Measurements from ENCODE around the gene TTLL10.

TTLL10 gene

GRCh38 chr1:1240822-1241587 is 67.3 kb downstream of the TTLL10 start:
- H3K27ac ChIP-seq (replicated peaks): no peak overlapping the region
- H3K4me3 ChIP-seq (replicated peaks; ENCODE audit: insufficient read depth, low read length): no peak overlapping the region
- TF ChIP-seq GABPA (IDR thresholded peaks at IDR 0.05; ENCODE audit: low read depth) (no peak), REST (IDR thresholded peaks at IDR 0.05; ENCODE audit: insufficient replicate concordance, low read depth) (no peak), CTCF (IDR thresholded peaks at IDR 0.05; ENCODE audit: insufficient read depth, low read length) (no peak), SPI1 (IDR thresholded peaks at IDR 0.05; ENCODE audit: borderline replicate concordance, low read depth) (no peak), POLR2AphosphoS5 (IDR thresholded peaks at IDR 0.05; ENCODE audit: low read depth) (no peak)
- peak in 1 of 2 experiments; percentile 15 for DNase-seq (ENCODE audit: low read depth in 1 of 2, low spot score in 1 of 2)
- H3K27me3 ChIP-seq (ENCODE audit: insufficient read depth, poor library complexity, severe bottlenecking): peaks cover 18% of the 10 kb centered on the region

- no peak overlapping the region for H3K27ac ChIP-seq (replicated peaks)
- peaks cover 19% of the 10 kb centered on the region for H3K27me3 ChIP-seq (ENCODE audit: insufficient read depth, poor library complexity, severe bottlenecking)
- no peak overlapping the region for H3K4me3 ChIP-seq (replicated peaks; ENCODE audit: insufficient read depth, low read length)
- TF ChIP-seq SPI1 (IDR thresholded peaks at IDR 0.05; ENCODE audit: borderline replicate concordance, low read depth) (no peak), CTCF (IDR thresholded peaks at IDR 0.05; ENCODE audit: insufficient read depth, low read length) (no peak), REST (IDR thresholded peaks at IDR 0.05; ENCODE audit: insufficient replicate concordance, low read depth) (no peak), GABPA (IDR thresholded peaks at IDR 0.05; ENCODE audit: low read depth) (no peak), POLR2AphosphoS5 (IDR thresholded peaks at IDR 0.05; ENCODE audit: low read depth) (no peak)
- no peak for DNase-seq (ENCODE audit: low read depth in 1 of 2, low spot score in 1 of 2)
These were observed 68.0 kb downstream of the TTLL10 start for GRCh38 chr1:1241588-1242219.

- Histone ChIP-seq H3K27ac (replicated peaks) (no peak overlapping the region), H3K4me3 (replicated peaks; ENCODE audit: insufficient read depth, low read length) (no peak overlapping the region), H3K27me3 (ENCODE audit: insufficient read depth, poor library complexity, severe bottlenecking) (peaks cover 21% of the 10 kb centered on the region)
- TF ChIP-seq POLR2AphosphoS5 (IDR thresholded peaks at IDR 0.05; ENCODE audit: low read depth): no peak
- TF ChIP-seq SPI1 (IDR thresholded peaks at IDR 0.05; ENCODE audit: borderline replicate concordance, low read depth): no peak
- TF ChIP-seq REST (IDR thresholded peaks at IDR 0.05; ENCODE audit: insufficient replicate concordance, low read depth): no peak
- TF ChIP-seq CTCF (IDR thresholded peaks at IDR 0.05; ENCODE audit: insufficient read depth, low read length): no peak
- TF ChIP-seq GABPA (IDR thresholded peaks at IDR 0.05; ENCODE audit: low read depth): no peak
- DNase-seq (ENCODE audit: low read depth in 1 of 2, low spot score in 1 of 2): no peak
These were observed 69.0 kb downstream of the TTLL10 start for GRCh38 chr1:1242461-1243265.

Measured in HL-60 (cell line).